ENCODE data around the gene ACCS.

The ACCS gene, protein sequence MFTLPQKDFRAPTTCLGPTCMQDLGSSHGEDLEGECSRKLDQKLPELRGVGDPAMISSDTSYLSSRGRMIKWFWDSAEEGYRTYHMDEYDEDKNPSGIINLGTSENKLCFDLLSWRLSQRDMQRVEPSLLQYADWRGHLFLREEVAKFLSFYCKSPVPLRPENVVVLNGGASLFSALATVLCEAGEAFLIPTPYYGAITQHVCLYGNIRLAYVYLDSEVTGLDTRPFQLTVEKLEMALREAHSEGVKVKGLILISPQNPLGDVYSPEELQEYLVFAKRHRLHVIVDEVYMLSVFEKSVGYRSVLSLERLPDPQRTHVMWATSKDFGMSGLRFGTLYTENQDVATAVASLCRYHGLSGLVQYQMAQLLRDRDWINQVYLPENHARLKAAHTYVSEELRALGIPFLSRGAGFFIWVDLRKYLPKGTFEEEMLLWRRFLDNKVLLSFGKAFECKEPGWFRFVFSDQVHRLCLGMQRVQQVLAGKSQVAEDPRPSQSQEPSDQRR

DNA sequence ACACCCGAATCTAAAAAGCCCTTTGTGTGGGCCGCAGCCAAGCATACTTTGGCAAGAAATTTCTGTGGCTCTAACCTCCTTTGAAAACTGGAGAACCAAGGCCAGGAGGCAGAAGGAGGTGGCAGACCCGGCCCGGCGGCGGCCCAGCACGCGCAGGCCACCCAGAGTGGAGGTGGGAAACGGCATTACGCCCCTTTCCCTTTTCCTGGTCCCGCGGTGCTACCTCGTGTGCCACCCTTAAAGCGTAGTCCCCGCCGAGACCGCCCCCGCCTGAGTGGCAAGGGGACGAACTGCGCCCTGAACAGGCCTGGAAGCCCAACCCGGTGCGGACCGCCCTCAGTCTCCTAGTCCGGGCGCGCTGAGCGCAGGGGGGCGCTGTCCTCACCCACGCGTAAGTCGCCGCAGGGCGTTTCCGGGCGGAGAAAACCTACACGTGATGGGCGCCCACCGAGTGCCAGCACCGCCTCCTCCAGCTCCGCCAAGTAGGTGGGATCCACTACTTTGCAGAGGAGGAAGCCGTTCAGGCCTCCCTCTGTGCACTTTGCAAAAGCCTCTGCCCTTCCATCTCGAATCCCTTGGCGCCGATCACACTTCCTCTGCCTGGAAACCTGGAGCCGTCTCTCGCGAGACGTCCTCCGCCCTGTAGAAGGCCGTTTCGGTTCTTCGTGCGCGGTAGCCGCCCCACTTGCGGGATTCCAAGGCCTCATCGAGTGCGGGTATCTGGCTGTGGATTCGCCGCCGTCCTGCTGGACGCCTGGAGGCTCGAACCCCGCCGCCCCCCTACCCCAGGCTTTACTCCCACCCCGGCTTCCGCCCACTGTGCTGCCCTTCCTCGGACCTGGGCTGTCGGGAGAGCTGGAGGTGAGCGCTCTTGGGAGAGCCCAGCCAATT lies at the start of gene ACCS:
ACCS (plus strand) TSS at position 430 of the 891 bp plus-strand sequence. CDS start 1,358 bp downstream, outside the sequence.
- peak; percentile 89 to 96 (median 89) for DNase-seq

DNA sequence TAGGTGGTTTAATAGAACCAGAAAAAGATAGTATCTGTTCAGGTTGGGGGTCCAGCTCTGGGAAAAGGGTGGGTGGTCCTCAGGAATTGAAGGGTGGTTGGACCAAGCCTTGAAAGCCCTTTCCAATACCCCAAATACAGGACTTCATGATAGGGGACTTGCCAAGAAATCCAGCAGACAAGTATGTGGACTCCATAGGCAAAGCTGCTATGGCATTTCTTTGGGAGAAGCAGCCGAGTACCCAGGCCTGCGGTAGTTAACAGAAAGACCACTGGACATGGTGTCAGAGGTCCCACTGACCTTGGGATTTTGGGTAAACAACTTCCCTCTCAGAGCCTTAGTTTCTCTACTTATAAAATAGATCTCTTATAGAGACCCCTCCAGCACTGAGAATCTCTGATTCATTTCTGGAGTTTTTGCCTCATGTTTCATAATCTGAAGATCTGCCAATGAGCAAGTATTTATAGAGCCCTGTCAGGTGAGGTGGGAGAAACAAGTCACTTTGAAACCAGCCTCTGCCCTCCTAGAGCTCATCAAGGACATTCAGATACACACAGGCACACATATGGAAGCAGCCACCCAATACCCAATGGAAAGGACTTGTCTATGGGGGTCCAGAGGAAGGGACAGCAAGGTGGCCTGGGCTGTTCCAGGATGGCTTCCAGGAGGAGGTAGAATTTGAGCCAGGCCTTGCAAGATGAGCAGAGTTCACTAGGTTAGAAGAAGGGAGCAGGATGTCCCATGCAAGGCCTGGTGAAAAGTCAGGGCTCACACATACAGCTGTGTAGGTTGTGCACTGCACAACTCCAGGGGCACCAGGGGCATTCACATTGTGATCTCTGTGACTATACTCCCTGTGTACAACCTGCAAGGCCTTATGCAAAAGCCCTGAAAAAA lies 49.3 kb upstream of the ACCS start:
- DNase-seq = no peak

DNA sequence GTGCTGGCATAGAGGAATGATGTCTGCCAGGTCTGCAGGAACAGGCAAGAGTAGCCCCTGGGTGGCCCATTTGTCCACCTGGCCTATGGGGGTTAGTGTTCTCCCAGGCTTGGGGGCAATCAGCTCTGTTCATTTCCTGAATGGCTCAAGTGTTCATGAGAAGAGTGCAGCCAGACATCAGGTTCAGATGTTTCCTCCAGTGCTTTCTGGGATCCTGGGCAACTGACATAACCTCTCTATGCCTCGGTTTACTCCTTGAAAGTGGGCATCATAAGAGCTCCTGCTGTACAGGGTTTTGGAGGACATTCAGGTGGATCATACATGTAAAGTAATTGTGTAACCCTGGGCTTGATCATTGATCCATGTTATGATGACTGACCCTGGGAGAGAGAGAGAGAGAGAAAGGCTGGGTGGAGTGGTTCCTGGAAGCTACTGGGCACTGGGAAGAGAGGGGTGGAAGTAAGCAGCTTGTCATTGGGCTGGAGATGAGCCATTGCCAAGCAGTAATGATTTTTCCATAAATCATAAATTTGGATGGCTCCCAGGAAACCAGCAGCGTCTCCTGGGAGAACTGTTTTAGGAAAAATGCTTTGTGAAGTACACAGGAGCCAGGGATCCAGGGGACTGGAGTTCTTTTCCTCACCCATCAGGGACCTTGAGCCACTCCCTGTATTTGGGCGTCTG lies 48.5 kb upstream of the ACCS start:
- DNase-seq = no peak

DNA sequence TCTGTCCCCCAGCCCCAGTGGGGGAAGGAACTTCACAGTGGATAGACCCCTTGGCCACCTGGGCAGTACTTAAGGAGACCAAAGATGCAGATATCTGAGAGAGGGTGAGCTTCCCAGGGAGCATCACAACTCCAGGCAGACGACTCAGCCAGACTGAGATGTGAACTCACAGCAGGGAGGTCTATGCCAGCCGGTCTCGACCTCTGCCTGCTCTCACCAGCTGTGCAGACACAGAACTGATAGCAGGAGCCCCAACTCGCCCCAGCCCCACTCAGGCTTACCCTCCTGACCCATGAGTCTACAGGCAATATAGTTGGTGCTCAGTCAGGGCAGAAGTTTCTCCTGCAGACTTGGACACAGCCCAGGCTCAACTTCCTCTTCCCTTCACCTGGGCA lies 47.9 kb upstream of the ACCS start:
- no peak for DNase-seq

DNA sequence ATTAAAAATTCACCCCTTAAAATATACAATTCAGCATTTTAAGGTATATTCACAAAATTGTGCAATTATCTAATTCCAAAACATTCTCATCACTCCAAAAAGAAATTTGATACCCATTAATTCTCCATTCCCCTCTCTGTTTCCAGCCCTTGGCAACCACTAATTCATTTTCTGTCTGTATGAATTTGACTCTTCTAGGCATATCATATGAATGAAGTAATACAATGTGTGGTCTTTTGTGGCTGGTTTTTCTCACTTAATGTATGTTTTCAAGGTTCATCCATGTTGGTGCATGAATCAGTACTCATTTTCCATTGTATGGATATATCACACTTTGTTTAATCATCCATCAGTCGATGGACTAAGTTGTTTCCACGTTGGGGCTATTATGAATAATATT lies 47.2 kb upstream of the ACCS start:
- DNase-seq = no peak

DNA sequence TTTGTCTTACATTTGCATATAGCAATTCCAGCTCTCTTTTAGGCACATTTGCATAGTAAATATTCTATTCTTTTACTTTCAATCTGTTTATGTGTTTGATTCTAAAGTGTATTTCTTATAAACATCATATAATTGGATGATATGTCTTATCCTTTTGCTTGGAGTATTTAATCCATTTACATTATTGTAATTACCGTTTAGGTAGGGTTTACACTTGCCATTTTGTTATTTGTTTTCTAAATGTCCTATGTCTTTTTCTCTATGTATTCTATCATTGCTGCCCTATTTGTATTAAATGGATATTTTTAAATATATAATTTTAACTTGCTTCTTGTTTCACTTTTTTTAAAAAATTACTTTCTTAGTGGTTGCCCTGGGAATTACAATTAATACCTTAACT lies 41.1 kb upstream of the ACCS start:
- no peak for DNase-seq

DNA sequence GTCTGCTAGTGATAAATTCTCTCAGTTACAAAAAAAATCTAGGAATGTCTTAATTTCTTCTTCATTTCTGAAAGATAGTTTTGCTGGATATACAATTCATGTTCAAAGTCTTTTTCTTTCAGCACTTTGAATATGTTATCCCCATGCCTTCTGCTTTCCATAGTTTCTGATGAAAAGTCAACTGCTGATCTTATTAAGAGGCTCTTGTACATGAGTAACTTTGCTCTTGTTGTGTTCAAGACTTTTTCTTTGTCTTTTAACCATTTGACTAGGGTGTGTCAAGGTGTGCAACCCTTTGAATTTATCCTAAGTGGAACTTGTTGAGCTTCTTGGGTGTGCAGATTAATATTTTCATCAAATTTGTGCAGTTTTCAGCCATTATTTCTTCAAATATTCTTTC lies 40.3 kb upstream of the ACCS start:
- no peak for DNase-seq

DNA sequence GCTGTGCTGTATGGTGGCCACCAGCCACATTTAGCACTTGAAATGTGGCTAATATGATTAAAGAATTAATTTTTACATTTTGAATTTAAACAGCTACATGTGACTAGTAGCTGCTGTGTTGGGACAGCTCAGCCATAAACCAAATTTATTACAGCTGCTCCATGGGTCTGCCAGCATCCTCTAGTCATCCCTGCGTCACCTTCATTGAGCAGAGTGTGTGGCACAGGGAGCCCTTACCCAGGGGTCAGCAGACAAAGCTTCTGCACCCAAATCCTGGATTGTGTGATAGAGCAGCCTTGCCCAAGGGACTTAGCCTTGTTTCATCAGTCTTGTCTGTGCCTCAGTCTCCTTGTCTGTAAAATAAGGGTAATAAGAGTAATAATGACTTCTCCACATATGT lies 37.7 kb upstream of the ACCS start:
- DNase-seq = no peak

DNA sequence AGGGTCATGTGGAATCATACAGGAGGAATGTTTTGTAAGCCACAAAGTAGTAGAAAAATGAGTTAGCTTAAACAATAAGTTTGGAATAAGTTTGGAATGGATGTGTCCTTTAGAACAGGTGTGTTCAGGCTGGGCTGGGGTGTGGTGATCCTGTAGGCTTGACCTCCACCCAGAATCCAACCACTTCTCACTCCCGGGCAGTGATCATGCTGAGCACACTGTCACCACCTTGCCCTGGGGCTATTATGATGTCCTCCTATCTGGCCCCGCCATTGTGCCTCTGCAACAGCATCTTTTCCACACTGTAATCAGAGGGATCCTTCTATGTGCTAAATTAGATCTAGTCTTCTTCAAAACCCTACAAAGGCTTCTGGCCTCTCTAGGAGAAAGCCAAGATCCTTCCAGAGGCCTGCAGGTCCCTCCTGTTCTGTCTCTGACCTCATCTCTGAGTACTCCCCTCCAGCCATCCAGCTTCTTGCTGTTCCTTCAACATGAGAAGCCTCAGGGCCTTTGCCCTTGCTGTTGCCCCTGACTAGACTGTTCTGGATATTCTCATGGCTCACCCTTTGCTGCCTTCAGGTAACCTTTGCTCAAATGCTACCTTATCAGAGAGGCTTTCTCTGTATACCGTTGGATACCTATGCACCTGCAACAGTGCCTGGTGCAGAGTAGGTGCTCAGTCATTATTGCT lies 37.1 kb upstream of the ACCS start:
- DNase-seq = no peak

DNA sequence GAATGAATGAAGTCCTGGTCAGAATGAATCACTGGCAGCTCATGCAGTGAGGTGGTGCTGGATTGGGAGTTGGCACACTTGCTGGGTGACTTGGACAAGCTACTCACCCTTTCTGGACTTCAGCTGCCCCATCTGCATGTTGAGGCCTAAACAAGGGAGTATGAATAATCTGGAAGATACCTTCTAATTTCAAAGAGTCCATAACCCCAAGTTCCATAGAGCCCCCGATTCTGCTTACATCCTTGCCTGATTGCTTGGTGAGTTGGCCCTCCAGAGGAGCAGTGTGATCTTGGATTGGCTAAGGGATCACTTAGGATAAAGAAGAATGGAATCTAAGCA lies 36.6 kb upstream of the ACCS start:
- DNase-seq = no peak

DNA sequence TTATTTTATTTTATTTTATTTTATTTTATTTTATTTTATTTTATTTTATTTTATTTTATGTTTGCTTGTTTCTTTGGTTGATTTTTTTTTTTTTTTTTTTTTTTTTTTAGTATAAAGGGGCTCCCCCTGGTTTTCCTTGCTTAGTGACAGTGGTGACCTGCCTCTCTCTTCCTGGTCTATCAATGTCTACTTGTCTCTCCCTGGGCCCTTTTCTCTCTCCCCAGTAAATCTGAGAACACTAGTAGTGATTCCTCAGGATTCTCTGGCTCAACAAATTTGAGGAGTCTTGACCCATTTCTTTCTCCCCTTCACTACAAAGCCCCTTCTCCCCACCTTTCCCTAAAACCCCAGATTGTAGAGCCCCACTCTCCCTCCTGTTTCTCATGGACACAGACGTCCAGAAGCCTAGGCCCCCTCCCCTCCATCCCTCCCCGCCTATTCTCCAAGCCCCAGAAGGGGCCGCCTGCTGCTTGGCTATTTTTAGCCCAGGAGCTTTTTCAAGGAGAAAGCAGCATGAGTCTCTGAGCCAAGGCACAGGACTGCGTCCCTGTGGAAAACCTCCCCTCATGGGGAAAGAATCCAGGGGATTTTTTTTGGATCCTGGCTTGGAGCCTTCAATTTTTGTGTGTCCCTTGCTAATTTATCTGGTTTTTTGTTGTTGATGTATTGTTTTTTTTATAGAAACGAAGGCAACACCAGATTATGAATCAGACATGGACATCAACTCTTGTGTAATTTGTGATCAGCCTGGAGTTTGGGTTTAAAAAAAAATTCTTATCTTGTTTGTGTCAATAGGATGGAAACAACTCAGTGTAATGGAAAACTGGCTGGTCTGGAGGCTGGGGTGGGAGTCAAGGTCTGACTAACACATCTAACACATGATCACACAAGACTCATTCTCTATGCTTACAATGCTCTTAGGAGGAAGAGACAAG lies 35.8 kb upstream of the ACCS start:
- peak; percentile 49 to 67 (median 59) for DNase-seq

DNA sequence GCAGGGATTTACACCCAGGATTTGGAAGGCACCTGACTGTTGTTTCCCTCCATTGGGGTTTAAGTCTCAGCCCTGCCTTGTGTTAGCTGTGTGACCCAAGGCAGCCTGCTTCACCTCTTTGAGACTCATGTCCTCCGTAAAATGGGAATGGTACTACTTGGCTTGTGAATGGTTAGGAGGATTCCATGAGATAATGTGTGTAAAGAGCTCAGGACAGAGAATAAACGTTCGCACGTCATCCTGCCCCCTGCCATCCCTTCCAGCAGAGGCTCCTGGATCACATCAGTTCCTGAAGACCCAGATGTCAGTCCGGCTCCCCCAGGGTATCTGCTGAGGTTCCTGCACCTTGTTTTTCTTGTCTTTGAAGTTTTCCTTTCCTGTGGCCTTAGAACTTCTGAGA lies 35.1 kb upstream of the ACCS start:
- no peak for DNase-seq

DNA sequence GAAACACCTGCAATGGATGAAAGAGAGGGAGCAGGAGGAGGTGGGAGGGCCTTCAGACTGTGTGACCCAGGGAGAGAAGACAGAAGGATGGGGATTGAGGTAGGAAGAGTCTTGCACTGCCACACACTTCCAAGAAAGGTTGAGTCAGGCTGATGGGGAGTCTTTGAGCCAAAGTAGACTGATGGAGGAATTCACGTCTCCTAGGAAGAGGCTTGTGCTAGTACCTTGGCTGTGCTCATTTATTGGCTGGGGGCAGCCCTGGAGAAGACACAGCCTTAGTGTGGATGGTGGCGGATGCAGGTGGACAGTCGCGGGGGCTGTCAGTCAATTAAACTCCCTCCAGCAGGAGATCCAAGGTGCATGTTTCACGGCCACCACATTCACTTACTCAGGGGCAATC lies 34.5 kb upstream of the ACCS start:
- DNase-seq = no peak

DNA sequence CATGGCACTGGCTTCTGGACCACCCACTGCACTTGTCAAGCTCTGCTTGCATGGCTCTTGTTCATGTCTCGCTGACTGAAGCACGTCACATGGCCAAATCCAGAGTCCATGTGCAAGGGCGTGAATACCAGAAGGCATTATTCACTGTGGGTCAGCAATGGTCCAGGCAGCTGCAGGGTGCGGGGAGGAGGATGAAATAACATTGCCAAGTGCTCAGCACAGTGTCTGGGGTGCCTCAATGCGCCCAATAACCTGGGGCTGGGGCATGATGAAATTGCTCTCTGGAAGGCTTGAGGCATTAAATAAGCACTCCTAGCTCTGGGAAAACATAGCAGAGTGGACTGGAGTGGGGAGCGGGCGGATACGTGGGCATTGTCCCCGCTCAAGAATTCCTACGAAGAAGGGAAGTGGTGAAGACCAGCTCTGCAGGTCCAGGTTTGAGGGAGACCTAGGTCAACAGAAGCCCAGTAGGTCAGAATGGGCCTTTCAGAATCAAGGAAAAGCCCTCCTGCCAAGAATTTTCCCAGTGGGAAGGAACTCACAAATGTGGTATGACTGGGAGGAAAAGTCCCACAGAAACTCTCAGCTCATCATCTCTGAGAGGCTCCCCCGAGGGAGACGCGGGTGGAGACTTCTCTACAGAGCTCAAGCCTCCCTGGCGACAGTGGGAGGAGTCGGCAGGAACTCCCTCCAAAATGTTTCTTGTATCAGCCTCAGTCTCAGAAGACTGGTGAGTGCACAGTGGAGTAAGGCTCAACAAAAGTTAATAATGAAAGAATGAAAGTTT lies 33.6 kb upstream of the ACCS start:
- DNase-seq = peak; percentile 13 to 51 (median 20)

DNA sequence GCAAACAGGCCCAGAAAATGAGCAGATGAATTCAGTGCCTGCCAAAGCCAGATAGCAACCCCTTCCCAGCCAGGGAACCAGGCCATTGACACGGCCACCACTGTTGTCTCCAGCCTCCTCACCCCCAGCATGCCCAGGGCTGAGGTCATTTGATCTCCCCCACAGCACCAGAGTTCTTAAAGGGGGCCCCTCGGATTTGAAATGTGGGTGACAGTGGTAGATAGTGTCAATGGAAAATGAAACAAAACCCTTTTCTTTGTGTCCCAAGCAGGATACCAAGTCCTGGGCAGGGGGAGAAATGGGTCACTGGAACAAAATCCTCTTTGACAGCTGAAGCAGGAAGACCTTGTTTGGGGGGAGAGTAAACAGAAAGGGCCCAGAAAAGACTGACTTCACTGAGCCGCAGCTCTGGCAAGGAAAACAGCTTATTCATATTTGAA lies 32.6 kb upstream of the ACCS start:
- no peak for DNase-seq

DNA sequence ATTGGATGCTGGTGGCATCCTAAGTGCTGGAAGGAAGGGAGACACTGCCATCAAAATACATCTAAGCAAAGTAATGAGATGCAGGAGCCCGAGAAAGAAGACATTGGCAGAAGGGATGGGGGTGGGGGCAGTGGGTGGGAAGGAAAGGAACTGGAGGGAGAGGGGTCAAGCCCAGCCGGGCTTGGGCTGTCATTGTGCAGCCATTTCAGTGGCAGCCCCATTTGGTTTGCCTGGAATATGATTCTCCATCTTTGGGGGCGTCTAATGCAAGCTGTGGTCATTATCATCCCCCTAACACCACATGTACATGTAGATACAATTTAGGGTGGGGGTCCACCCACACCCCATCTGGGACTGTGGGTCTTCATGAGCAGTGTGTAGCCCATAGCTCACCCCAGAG lies 32.2 kb upstream of the ACCS start:
- no peak for DNase-seq

DNA sequence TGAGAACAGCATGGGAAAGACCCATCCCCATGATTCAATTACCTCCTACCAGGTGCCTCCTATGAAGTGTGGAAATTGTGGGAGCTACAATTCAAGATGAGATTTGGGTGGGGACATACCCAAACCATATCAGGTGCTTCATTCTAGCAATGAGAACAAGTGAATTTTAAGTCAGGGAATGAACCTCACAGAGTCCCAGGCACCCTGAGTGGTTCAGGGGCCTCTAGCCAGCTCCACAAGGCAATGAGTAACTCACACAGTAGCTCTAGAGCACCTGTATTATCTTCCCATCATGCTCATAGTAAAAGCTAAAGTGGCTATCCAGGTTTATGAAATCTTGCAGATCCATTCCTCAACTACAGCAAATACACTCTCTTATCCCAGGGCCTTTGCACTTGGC lies 31.4 kb upstream of the ACCS start:
- no peak for DNase-seq

DNA sequence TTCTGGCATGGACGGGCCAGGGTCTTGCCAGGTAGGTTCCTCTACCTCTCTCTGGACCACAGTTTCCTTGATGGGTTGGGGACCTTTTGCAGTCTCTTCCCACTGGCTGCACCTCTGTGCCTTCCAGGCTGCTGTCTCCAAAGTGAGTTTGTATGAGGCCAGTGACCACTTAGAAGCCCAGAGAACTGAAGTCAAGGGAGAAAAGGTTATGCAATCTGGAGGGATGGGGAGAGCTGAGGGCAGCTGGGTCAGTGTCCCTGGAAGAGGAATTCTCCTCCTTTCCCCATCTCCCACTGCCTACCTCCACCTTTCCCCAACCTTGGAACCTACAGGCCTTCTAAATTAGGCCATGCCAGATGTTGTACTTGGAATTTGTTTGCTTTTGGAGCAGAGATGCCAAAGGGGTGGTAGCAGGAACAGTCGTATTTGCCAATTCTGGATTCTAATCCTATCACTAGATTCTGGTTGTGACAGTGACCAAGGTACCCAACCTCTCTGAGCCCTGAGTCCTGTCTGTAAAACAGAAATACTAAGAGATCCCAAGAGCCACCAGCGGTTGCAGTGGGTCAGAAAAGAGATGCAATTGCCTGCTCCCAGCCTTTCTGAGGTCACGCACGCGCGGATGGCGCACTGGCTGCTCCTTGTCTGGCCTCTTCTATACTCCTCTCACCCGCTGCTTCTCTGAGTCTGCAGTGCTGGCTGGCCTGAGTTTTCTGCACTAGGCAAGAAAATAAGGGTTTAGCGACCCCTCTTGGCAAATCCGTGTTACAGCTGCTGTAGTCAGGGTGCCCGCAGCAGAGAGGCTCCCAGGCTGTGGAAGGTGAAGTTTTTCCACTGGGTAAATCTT lies 29.0 kb upstream of the ACCS start:
- DNase-seq = peak; percentile 55 to 71 (median 59)

DNA sequence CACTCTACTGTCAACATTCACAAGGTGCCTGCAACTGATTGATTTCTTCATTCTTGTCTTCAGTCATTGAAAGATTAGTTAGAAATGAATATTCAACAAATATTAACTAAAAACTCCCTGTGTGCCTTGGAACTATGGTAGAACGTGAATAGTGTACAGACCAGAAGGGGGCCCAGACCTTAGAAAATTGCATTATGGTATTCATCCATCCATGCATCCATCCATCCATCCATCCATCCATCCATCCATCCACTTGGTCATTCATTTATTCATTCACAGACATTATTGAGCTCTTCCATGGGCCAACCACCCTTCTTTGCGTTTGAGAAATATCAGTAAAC lies 28.4 kb upstream of the ACCS start:
- no peak for DNase-seq
